Progenitor cell of endocrine pancreas (in vitro differentiated cells): ENCODE results near the gene MTHFD1L. TPM values are rescaled to one million over a fixed set of nuclear protein-coding genes. Genes with fewer than 3 reads are reported as not detected.

ENCODE experiments used
- DNase-seq: peaks from one replicate; pipeline ENCODE4 v3.0.0; 2021; ENCODE audit warnings: low spot score; ENCODE audit not compliant: unreplicated experiment
- H3K27ac Mint-ChIP-seq: 2 replicates; pipeline ENCODE4 v1.8.0; 2021; ENCODE audit warnings: mild to moderate bottlenecking, moderate library complexity, mixed read lengths
- H3K27me3 Mint-ChIP-seq: 2 replicates; pipeline ENCODE4 v1.8.0; 2021; ENCODE audit warnings: mixed read lengths
- H3K36me3 Mint-ChIP-seq: 2 replicates; pipeline ENCODE4 v1.8.0; 2022; ENCODE audit warnings: mixed read lengths; ENCODE audit not compliant: insufficient read depth
- H3K4me1 Mint-ChIP-seq: 2 replicates; pipeline ENCODE4 v1.8.0; 2021; ENCODE audit warnings: low read depth, mixed read lengths
- H3K4me3 Mint-ChIP-seq: 2 replicates; pipeline ENCODE4 v1.8.0; 2021; ENCODE audit warnings: low read depth, mild to moderate bottlenecking, moderate library complexity, mixed read lengths
- H3K9me3 Mint-ChIP-seq: 2 replicates; pipeline ENCODE4 v1.8.0; 2021; ENCODE audit warnings: low read depth, mixed read lengths
- CTCF ChIP-seq: fragments of 200-600 bp; sonication (generic); IDR thresholded peaks from one replicate; pipeline ENCODE4 v1.5.0; 2021; ENCODE audit warnings: antibody characterized with exemption, mild to moderate bottlenecking; ENCODE audit not compliant: unreplicated experiment
- total RNA-seq: library from RNA; stranded (reverse); gene quantifications from 2 replicates; pipeline ENCODE4 v1.2.1, GENCODE V29; 2021

Gene MTHFD1L
- total RNA-seq, 1 donor from 2014 or later = 37.4 TPM

GRCh38 chr6:150937132-150937906 is 71.8 kb downstream of the MTHFD1L start:
- H3K27ac Mint-ChIP-seq = no peak overlapping the region
- TF ChIP-seq CTCF = no peak
- no peaks in the 10 kb centered on the region for H3K4me1 Mint-ChIP-seq
- H3K36me3 Mint-ChIP-seq = peaks cover 30% of the 10 kb centered on the region
- no peak for DNase-seq
- no peak overlapping the region for H3K4me3 Mint-ChIP-seq
- no peaks in the 10 kb centered on the region for H3K27me3 Mint-ChIP-seq
- H3K9me3 Mint-ChIP-seq = no peaks in the 10 kb centered on the region

GRCh38 chr6:150939399-150939798 is 73.9 kb downstream of the MTHFD1L start:
- no peak for DNase-seq
- Mint-ChIP-seq H3K36me3 (peaks cover 27% of the 10 kb centered on the region), H3K4me3 (no peak overlapping the region), H3K27ac (no peak overlapping the region), H3K27me3 (no peaks in the 10 kb centered on the region), H3K4me1 (no peaks in the 10 kb centered on the region), H3K9me3 (no peaks in the 10 kb centered on the region)
- no peak for TF ChIP-seq CTCF

- no peak overlapping the region for H3K4me3 Mint-ChIP-seq
- H3K9me3 Mint-ChIP-seq = no peaks in the 10 kb centered on the region
- no peaks in the 10 kb centered on the region for H3K27me3 Mint-ChIP-seq
- H3K27ac Mint-ChIP-seq = no peak overlapping the region
- no peaks in the 10 kb centered on the region for H3K4me1 Mint-ChIP-seq
- TF ChIP-seq CTCF = no peak
- H3K36me3 Mint-ChIP-seq = peaks cover 29% of the 10 kb centered on the region
- DNase-seq = no peak
Measured at GRCh38 chr6:150940941-150941340, 75.4 kb downstream of the MTHFD1L start.

- DNase-seq = no peak
- Mint-ChIP-seq H3K4me1 (no peaks in the 10 kb centered on the region), H3K27me3 (no peaks in the 10 kb centered on the region), H3K36me3 (peaks cover 19% of the 10 kb centered on the region), H3K9me3 (no peaks in the 10 kb centered on the region), H3K27ac (no peak overlapping the region), H3K4me3 (no peak overlapping the region)
- no peak for TF ChIP-seq CTCF
Measured at GRCh38 chr6:150949526-150949925, 84.0 kb downstream of the MTHFD1L start.

- Mint-ChIP-seq H3K9me3 (no peaks in the 10 kb centered on the region), H3K36me3 (peaks cover 18% of the 10 kb centered on the region), H3K4me1 (no peaks in the 10 kb centered on the region), H3K4me3 (no peak overlapping the region), H3K27me3 (no peaks in the 10 kb centered on the region), H3K27ac (no peak overlapping the region)
- no peak for DNase-seq
- TF ChIP-seq CTCF = no peak
Measured at GRCh38 chr6:150953851-150954250, 88.3 kb downstream of the MTHFD1L start.
